GM13977 (cell line): ENCODE data around the gene OR4D1.

Source experiments
- DNase-seq: peaks from one replicate; pipeline ENCODE4 v3.0.0; 2012; ENCODE audit warnings: low spot score
- CTCF ChIP-seq: IDR thresholded peaks from 2 replicates; pipeline ENCODE4 v1.5.1; 2012; ENCODE audit warnings: mild to moderate bottlenecking, control low read depth; ENCODE audit not compliant: insufficient read depth; ENCODE audit errors: extremely low read depth, missing control alignments
- in situ Hi-C: fragments of 300-500 bp; cut with MboI; formaldehyde crosslinking; loops from one replicate; pipeline ENCODE4 v1.12.0; 2022; ENCODE audit warnings: low sequenced_read_pairs, low pct_unique_long_range_greater_than_20kb, mixed read lengths, inconsistent platforms; ENCODE audit not compliant: unreplicated experiment

Gene OR4D1

GRCh38 chr17:58184308-58184985 lies 36.3 kb downstream of the OR4D1 start:
- TF ChIP-seq CTCF: no peak
- in situ Hi-C loops: no loop called here
- no peak for DNase-seq

DNA sequence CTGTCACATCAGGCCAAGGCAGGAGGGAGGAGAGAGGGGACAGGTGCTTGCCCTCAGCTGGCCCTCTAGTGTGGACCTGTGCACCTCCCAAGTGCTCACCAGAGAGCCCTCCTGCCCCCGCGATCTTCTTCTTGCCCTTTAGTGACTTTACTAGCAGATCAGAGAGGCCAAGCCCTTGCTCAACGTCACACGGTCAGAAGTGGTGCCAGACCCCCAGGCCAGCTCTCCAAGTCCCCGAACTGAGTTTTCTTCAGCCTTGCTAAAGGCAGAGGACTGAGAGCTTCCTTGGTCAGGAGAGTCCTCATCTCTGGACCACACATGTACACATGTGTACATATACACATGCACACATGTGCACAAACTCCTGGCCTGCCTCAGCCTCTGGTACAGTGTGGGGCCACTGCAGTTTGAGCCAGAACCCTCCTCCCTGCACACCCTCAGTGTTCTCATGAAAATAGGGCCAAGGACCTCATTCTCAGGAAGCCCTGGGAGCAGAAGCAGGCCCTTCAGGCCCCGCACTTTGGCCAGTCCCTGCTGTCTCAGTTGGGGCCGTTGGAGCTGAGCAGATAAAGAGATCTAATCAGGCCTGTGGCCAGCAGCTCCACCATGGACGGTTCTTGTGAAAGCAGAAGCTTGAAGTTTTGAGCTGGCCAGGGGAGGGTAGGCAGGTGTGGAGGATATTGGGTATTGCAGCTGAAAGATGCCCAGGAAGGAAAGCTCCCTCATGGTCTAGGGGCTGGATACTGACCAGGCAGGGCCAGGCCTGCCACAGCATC lies 37.0 kb downstream of the OR4D1 start:
- no peak for TF ChIP-seq CTCF
- in situ Hi-C loops: no loop called here
- no peak for DNase-seq

DNA sequence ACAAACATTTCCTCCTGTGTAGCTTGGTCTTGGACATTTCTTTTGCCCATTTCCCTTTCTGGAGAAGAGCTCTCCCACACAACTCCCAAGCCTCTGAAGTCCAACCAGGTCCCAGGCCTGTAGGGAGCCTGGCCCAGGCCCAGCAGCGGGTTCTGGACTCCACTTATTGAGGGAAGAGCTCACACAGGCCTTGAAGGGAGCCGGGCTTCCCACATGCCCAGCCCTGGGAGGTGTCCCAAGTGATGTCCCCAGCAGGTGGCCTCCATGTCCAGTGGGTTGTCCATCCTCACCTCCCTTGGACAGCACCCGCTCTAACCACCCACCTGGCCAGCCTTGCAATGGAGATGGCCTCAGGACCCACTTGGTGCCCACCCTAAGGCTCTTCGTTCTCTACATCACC lies 38.4 kb downstream of the OR4D1 start:
- in situ Hi-C loops: no loop called here
- TF ChIP-seq CTCF: no peak
- DNase-seq: no peak

DNA sequence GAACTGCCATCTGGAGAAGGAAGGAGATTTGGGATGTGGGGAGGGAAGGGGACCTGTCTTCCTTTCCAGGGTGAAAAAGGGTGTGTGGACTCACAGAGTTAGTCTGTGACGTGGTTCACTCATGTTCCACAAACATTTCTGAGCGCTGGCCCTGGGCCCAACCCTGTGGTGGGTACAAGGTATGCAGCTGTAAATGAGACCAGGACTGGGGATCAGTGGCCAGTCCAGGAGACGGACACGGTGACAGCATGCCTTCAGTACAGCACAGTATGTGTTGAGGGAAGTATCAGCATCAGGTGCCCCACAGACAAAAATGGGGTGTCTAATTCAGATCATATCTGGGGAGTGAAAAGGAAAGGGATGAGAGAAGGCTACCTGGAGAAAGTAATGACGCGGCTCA lies 38.9 kb downstream of the OR4D1 start:
- TF ChIP-seq CTCF: no peak
- in situ Hi-C loops: no loop called here
- no peak for DNase-seq

DNA sequence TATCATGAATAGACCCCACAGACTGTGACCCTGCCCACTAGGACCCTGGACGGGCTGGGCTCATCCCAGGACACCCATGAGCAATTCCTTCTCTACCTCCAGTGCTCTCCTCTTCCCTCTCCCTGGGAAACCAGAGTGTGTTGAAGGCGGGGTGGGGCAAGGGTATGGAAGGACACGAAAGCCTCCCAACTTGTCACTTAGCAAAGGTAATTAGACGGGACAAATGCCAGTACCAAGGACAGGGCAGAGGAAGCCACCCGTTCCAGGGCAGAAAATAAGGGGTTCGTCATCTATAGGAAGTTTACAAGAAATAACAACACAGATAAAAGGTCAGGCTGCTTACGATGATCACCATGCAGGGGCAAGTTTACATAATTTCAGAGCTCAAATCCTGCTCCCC lies 39.5 kb downstream of the OR4D1 start:
- DNase-seq: no peak
- in situ Hi-C loops: no loop called here
- TF ChIP-seq CTCF: no peak

DNA sequence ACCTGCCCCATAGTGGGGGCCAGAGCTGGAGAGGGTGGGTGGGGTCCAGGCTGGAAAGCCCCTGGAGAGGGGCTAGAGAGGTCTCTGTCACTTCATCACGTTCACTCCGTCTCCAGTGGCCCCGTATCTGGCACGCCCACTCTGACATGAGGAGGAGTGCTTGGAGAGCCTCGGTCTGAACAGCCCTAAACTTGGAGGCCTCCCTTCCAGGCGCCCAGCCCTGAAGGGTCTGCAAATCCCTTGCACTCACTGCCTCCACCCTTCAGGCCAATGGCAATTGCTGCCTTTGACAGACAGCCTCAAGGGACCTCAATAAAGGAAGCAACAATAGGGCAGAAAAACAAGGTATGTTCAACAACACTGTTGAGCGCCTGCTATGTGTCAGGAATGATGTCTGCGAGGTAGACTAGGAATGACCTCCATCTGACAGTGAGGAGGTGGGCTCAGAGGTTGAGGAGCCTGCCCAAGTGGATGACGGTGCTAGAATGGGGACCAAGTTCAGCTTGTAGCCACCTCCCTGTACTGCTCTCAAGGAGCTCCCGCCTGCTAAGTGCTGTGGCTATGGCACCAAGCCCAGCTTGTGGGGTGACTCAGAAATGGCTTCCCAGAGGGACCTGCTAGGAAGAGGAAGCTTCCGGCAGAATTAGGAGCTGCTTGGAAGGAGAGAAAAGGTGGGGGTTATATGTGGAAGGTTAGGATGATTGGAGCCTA lies 41.4 kb downstream of the OR4D1 start:
- no peak for TF ChIP-seq CTCF
- DNase-seq: no peak
- in situ Hi-C loops: no loop called here
